Measurements from ENCODE around the gene AFF2.
A peak's percentile ranks its signal among the peaks of the same experiment; 100 is the strongest.

The AFF2 gene

DNA sequence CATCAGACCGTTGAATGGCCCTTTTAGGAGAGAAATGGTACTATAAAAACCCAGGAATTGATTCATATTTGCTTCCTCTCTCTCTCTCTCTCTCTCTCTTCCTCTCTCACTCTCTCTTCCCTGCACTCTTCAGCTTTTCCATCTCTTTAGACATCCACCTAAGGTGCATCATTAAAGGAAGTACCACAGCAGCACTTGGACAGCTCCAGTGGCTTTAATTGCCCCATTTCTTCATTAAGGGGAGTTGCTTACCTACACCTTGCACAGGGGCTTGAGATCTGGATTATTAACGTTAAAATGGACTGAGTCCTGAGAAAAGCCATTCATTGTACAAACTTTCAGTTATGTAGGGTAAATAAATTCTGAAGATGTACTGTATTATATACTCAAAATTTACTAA, 323.6 kb downstream of the AFF2 start:
- Histone ChIP-seq H3K27ac (ENCODE audit: low read depth, low read length, severe bottlenecking) (no peak overlapping the region), H3K4me1 (ENCODE audit: control insufficient read depth, insufficient read depth, low read length, poor library complexity, severe bottlenecking) (no peaks in the 10 kb centered on the region), H3K36me3 (ENCODE audit: control insufficient read depth, insufficient read depth, low read length) (no peaks in the 10 kb centered on the region), H3K9me3 (ENCODE audit: control insufficient read depth, low read length) (no peaks in the 10 kb centered on the region), H3K4me3 (ENCODE audit: extremely low read depth, insufficient read depth, low read length, poor library complexity, severe bottlenecking) (no peak overlapping the region)
- no CpG with 5 or more reads among the region's 2 CpGs for WGBS, 2 experiments (ENCODE audit: insufficient coverage in 2 of 2)

DNA sequence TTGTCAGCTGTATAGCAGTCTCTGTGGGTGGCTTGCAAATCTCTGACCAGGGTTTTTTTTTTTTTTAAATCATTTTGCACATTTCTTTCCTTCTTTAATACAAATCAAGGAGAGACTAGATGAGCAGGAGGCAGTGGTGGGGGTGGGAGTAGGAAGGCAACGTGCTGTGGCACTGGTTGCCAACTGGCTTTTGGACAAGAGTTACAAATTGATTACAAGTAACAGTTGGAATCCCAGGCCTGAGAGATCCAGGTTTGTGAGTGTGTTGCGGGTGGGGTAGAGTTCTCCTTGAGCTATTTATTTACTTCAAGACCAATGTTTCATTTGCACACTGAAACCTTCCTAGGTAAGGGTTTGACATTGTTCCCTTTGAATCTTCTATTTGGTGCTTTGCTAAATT, 325.3 kb downstream of the AFF2 start:
- H3K4me3 ChIP-seq (ENCODE audit: extremely low read depth, insufficient read depth, low read length, poor library complexity, severe bottlenecking): no peak overlapping the region
- H3K27ac ChIP-seq (ENCODE audit: low read depth, low read length, severe bottlenecking): no peak overlapping the region
- no peaks in the 10 kb centered on the region for H3K9me3 ChIP-seq (ENCODE audit: control insufficient read depth, low read length)
- no CpG with 5 or more reads among the region's 2 CpGs for WGBS, 2 experiments (ENCODE audit: insufficient coverage in 2 of 2)
- no peaks in the 10 kb centered on the region for H3K36me3 ChIP-seq (ENCODE audit: control insufficient read depth, insufficient read depth, low read length)
- H3K4me1 ChIP-seq (ENCODE audit: control insufficient read depth, insufficient read depth, low read length, poor library complexity, severe bottlenecking): no peaks in the 10 kb centered on the region

DNA sequence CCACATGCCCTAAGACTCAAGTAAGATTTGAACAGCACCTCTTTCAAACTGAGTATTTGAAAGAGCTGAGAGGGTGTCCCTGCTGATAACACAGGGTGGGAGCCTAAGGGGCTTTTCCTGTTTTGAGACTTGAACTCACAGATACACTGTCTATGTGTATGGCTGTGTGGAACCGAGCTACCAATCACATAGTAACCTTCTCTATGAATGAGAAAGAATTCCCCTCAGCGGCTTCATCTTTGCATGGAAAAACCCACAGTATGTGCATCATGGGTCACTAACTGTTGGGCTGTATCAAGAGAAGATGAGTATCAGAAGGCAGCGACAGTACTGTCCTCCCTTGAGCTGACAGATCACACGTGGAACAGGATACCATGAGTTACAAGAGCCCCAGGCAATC, 336.3 kb downstream of the AFF2 start:
- Histone ChIP-seq H3K36me3 (ENCODE audit: control insufficient read depth, insufficient read depth, low read length) (no peaks in the 10 kb centered on the region), H3K9me3 (ENCODE audit: control insufficient read depth, low read length) (no peaks in the 10 kb centered on the region), H3K4me3 (ENCODE audit: extremely low read depth, insufficient read depth, low read length, poor library complexity, severe bottlenecking) (no peak overlapping the region), H3K4me1 (ENCODE audit: control insufficient read depth, insufficient read depth, low read length, poor library complexity, severe bottlenecking) (no peaks in the 10 kb centered on the region), H3K27ac (ENCODE audit: low read depth, low read length, severe bottlenecking) (no peak overlapping the region)
- no CpG with 5 or more reads among the region's 4 CpGs for WGBS, 2 experiments (ENCODE audit: insufficient coverage in 2 of 2)

DNA sequence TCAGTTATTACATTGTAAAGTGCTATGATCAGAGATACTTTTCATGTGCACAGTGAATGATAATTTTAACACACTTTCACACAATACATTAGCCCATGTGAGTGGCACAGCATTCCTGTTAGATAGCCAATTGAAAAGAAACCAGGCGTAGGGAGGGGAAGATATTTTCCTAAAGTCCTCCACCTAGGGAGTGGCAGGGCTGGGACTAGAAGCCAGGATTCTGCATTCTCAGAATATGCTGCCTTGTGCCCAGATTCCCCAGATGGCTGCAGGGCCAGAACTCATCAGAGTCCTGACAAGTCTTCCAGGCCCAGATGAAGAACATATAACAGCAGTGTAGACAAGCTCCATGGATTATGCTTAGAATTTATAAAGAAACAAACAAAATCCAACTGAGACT, 350.2 kb downstream of the AFF2 start:
- no peaks in the 10 kb centered on the region for H3K9me3 ChIP-seq (ENCODE audit: control insufficient read depth, low read length)
- H3K4me3 ChIP-seq (ENCODE audit: extremely low read depth, insufficient read depth, low read length, poor library complexity, severe bottlenecking): no peak overlapping the region
- H3K4me1 ChIP-seq (ENCODE audit: control insufficient read depth, insufficient read depth, low read length, poor library complexity, severe bottlenecking): no peaks in the 10 kb centered on the region
- H3K27ac ChIP-seq (ENCODE audit: low read depth, low read length, severe bottlenecking): no peak overlapping the region
- no peaks in the 10 kb centered on the region for H3K36me3 ChIP-seq (ENCODE audit: control insufficient read depth, insufficient read depth, low read length)
- WGBS, 2 experiments (ENCODE audit: insufficient coverage in 2 of 2): no CpG with 5 or more reads among the region's 1 CpG

DNA sequence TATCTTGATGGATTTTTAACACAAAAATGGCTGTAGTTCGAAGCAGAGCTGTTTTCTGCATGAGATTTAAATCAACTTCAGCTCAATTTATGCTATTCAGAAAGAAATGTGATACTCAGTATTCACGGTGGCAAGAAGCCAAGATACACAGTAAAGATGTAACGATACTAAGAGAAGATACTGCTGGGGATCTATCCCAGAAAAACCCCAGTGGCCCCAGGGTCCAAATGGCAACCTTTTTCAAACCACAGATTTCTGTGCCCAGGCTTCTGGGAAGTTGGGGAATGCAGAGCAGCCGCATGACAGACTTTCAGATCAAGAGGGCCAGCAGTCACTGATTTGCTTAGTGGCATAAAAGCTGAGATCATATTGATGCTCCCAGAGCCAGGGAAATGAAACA, 353.9 kb downstream of the AFF2 start:
- H3K36me3 ChIP-seq (ENCODE audit: control insufficient read depth, insufficient read depth, low read length): no peaks in the 10 kb centered on the region
- H3K4me3 ChIP-seq (ENCODE audit: extremely low read depth, insufficient read depth, low read length, poor library complexity, severe bottlenecking): no peak overlapping the region
- H3K9me3 ChIP-seq (ENCODE audit: control insufficient read depth, low read length): no peaks in the 10 kb centered on the region
- WGBS, 2 experiments (ENCODE audit: insufficient coverage in 2 of 2): 71 to 80% methylated on average over 1 to 2 of the region's 4 CpGs
- peak overlapping the region; percentile 36 for H3K27ac ChIP-seq (ENCODE audit: low read depth, low read length, severe bottlenecking)
- H3K4me1 ChIP-seq (ENCODE audit: control insufficient read depth, insufficient read depth, low read length, poor library complexity, severe bottlenecking): no peaks in the 10 kb centered on the region

DNA sequence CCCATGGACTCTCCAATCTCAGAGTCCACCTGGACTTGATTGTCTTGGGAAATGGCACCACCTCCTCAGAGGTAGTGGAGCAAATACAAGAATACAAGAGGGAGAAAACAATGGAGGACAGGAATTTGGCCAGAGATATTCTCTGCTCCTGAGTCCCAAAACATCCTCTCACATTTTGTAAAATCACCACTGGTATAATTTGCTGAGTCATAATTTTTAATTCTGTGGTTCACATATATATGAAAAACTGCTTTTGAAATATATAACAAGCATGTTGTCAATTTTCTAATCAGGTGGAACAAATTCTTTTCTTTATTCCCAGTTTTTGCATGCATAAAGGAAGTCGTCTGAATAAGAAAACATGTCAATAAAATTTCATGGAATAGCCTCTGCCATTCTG, 356.1 kb downstream of the AFF2 start:
- Histone ChIP-seq H3K36me3 (ENCODE audit: control insufficient read depth, insufficient read depth, low read length) (no peaks in the 10 kb centered on the region), H3K4me1 (ENCODE audit: control insufficient read depth, insufficient read depth, low read length, poor library complexity, severe bottlenecking) (no peaks in the 10 kb centered on the region), H3K27ac (ENCODE audit: low read depth, low read length, severe bottlenecking) (no peak overlapping the region), H3K9me3 (ENCODE audit: control insufficient read depth, low read length) (no peaks in the 10 kb centered on the region), H3K4me3 (ENCODE audit: extremely low read depth, insufficient read depth, low read length, poor library complexity, severe bottlenecking) (no peak overlapping the region)
- 86% methylated on average over 1 of the region's 1 CpG; no CpG with 5 or more reads in 1 of the 2 experiments for WGBS, 2 experiments (ENCODE audit: insufficient coverage in 2 of 2)

DNA sequence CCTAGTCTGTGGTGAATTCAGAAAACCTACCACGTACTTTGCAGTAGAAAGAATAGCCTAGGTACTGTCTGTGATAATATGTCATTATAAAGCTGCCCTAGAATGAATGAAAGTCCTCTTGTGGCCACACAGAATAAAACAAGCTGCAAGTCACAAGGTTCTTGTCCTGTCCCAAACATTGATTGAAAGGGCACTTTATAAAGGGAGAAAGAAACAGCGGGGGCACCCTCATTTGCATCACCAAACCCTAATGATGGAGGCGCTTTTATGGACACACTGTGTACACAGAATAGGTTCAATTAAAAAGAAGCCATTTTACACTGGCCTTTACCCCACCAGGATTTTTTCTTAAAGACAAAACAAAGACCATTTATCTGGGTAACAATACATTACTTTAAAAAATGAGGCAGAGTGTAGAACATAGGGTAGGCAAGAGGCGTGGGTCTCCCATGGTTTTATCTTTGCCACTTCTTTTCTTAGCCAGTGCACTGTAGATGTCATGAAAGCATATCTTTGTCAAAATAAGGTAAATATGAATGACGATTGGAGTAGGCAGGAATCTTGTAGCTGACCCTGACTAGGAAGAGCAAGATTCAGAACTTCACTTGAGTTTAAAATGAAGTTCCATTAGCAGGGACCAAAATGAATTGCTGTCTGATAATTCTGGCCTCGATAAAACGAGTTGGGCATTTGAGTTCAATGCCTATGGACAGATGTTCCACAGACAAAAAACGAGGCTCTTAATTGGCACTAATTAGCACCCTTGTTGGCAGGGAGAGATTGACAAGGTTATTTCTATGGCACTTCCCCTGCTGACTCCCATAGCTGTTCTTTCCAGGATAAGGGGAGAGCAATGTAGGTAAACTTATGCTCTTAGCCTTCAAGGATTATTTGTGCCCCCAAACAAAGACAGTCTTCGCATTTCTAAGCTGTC, 365.1 kb downstream of the AFF2 start:
- Histone ChIP-seq H3K4me3 (ENCODE audit: extremely low read depth, insufficient read depth, low read length, poor library complexity, severe bottlenecking) (no peak overlapping the region), H3K4me1 (ENCODE audit: control insufficient read depth, insufficient read depth, low read length, poor library complexity, severe bottlenecking) (no peaks in the 10 kb centered on the region), H3K9me3 (ENCODE audit: control insufficient read depth, low read length) (no peaks in the 10 kb centered on the region), H3K27ac (ENCODE audit: low read depth, low read length, severe bottlenecking) (no peak overlapping the region), H3K36me3 (ENCODE audit: control insufficient read depth, insufficient read depth, low read length) (no peaks in the 10 kb centered on the region)
- 50 to 79% methylated on average over 2 to 3 of the region's 9 CpGs for WGBS, 2 experiments (ENCODE audit: insufficient coverage in 2 of 2)

DNA sequence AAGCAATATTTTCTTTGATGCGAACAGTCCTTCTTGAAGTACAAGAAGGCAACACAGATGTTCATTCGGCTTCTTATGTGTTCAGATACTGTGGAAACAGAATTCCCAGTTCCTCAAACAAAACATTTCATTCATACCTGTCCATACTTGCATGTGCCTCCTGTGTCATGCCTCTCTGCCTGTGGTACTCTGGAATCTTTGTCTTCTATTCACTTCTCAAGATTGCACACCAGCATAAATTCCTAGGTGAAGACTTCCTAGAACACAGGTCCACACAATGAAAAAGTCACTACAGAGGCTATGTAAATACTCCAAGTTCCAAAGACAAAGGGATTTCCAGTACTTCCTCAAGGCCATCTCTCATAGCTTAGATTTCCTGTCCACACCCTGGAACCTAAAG, 367.2 kb downstream of the AFF2 start:
- H3K27ac ChIP-seq (ENCODE audit: low read depth, low read length, severe bottlenecking): no peak overlapping the region
- no peaks in the 10 kb centered on the region for H3K4me1 ChIP-seq (ENCODE audit: control insufficient read depth, insufficient read depth, low read length, poor library complexity, severe bottlenecking)
- H3K9me3 ChIP-seq (ENCODE audit: control insufficient read depth, low read length): no peaks in the 10 kb centered on the region
- no peaks in the 10 kb centered on the region for H3K36me3 ChIP-seq (ENCODE audit: control insufficient read depth, insufficient read depth, low read length)
- WGBS, 2 experiments (ENCODE audit: insufficient coverage in 2 of 2): 93 to 94% methylated on average over 2 of the region's 2 CpGs
- H3K4me3 ChIP-seq (ENCODE audit: extremely low read depth, insufficient read depth, low read length, poor library complexity, severe bottlenecking): no peak overlapping the region

DNA sequence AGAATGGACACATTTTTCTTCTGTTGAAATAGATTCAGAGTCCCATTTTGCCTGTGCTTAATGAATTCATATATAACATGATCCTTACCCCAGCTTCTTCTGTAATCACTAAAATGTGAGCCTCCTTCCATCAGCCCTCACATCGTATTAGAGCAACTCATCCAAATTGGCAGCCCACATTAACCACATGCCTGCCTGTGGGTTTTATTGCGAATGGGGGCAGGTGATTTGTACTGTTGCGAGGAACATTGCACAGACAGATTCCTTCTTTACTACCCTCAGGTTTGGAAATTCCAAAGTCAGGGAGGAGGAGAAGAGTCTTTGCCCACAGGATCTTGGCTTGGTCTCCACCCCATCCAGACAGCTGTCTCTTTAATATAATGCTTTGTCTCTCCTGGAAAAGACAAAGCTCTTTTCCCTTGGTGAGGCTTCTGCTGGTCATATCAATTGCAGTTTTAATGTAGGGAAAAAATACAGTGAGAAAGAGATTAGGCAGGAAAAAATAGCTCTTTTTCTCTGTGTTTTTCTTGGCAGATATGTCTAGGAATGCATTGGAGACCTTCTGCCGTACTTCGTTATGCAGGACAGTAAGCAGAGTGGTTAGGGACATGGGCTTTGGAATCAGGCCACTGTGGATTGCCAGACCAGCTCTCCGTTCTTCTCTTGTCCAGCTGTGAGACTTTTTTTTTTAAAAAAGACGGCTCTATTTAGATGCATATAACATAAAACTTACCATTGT, 371.2 kb downstream of the AFF2 start:
- H3K4me1 ChIP-seq (ENCODE audit: control insufficient read depth, insufficient read depth, low read length, poor library complexity, severe bottlenecking): no peaks in the 10 kb centered on the region
- H3K36me3 ChIP-seq (ENCODE audit: control insufficient read depth, insufficient read depth, low read length): no peaks in the 10 kb centered on the region
- no peak overlapping the region for H3K4me3 ChIP-seq (ENCODE audit: extremely low read depth, insufficient read depth, low read length, poor library complexity, severe bottlenecking)
- H3K27ac ChIP-seq (ENCODE audit: low read depth, low read length, severe bottlenecking): no peak overlapping the region
- no peaks in the 10 kb centered on the region for H3K9me3 ChIP-seq (ENCODE audit: control insufficient read depth, low read length)
- WGBS, 2 experiments (ENCODE audit: insufficient coverage in 2 of 2): 100% methylated on average over 1 of the region's 7 CpGs; no CpG with 5 or more reads in 1 of the 2 experiments

DNA sequence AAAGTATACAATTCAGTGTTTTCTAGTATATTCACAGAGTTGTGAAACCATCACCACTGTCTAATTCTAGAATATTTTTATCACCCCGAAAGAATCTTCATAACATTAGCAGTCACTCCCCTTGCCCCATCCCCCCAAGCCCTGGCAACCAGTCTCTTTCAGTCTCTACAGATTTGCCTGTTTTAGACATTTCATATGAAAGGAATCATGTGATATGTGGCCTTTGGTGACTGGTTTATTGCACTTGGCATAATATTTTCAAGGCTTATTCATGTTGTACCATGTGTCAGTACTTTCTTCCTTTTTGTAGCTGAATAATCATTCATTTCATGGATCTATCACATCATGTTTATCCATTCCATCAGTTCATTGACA, 371.7 kb downstream of the AFF2 start:
- no peak overlapping the region for H3K27ac ChIP-seq (ENCODE audit: low read depth, low read length, severe bottlenecking)
- no peaks in the 10 kb centered on the region for H3K36me3 ChIP-seq (ENCODE audit: control insufficient read depth, insufficient read depth, low read length)
- H3K4me3 ChIP-seq (ENCODE audit: extremely low read depth, insufficient read depth, low read length, poor library complexity, severe bottlenecking): no peak overlapping the region
- no CpG with 5 or more reads among the region's 1 CpG for WGBS, 2 experiments (ENCODE audit: insufficient coverage in 2 of 2)
- H3K9me3 ChIP-seq (ENCODE audit: control insufficient read depth, low read length): no peaks in the 10 kb centered on the region
- H3K4me1 ChIP-seq (ENCODE audit: control insufficient read depth, insufficient read depth, low read length, poor library complexity, severe bottlenecking): no peaks in the 10 kb centered on the region

DNA sequence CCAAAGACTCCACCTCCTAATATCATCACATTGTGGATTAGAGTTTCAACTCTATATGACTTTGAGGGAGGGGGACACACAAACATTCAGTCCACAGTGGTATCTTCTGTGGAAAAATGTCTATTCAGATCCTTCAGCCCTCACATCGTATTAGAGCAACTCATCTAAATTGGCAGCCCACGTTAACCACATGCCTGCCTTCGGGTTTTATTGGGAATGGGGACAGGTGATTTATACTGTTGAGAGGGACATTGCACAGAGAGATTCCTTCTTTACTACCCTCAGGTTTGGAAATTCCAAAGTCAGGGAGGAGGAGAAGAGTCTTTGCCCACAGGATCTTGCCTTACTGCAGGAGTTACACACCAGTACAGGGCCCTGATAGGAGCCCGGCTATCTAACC, 372.5 kb downstream of the AFF2 start:
- Histone ChIP-seq H3K36me3 (ENCODE audit: control insufficient read depth, insufficient read depth, low read length) (no peaks in the 10 kb centered on the region), H3K27ac (ENCODE audit: low read depth, low read length, severe bottlenecking) (no peak overlapping the region), H3K9me3 (ENCODE audit: control insufficient read depth, low read length) (no peaks in the 10 kb centered on the region), H3K4me3 (ENCODE audit: extremely low read depth, insufficient read depth, low read length, poor library complexity, severe bottlenecking) (no peak overlapping the region), H3K4me1 (ENCODE audit: control insufficient read depth, insufficient read depth, low read length, poor library complexity, severe bottlenecking) (no peaks in the 10 kb centered on the region)
- 100% methylated on average over 1 of the region's 4 CpGs; no CpG with 5 or more reads in 1 of the 2 experiments for WGBS, 2 experiments (ENCODE audit: insufficient coverage in 2 of 2)
